ENCODE measurements around the gene EYS.

DNA sequence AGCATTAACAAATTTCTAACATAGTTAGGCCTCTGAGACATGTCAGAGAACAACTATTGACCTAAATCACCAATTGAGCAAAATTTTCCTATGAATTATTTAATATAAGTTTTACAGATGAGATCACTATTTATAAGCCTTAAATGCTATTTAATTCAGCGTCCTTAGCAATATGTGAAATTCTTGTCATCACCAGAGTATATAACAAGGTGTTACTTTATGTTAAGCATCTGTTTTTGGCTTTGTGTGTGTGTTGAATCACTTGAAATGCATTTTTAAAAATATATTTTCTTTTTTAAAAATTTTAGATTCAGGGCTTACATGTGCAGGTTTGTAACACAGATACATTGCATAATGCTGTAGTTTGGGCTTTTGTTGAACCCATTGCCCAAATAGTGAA, 794.1 kb downstream of the EYS start:
- TF ChIP-seq, protein P1, sequence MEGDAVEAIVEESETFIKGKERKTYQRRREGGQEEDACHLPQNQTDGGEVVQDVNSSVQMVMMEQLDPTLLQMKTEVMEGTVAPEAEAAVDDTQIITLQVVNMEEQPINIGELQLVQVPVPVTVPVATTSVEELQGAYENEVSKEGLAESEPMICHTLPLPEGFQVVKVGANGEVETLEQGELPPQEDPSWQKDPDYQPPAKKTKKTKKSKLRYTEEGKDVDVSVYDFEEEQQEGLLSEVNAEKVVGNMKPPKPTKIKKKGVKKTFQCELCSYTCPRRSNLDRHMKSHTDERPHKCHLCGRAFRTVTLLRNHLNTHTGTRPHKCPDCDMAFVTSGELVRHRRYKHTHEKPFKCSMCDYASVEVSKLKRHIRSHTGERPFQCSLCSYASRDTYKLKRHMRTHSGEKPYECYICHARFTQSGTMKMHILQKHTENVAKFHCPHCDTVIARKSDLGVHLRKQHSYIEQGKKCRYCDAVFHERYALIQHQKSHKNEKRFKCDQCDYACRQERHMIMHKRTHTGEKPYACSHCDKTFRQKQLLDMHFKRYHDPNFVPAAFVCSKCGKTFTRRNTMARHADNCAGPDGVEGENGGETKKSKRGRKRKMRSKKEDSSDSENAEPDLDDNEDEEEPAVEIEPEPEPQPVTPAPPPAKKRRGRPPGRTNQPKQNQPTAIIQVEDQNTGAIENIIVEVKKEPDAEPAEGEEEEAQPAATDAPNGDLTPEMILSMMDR (IDR thresholded peaks at IDR 0.05), result no peak
- TF ChIP-seq POLR2AphosphoS5 (IDR thresholded peaks at IDR 0.05), result no peak
